HL-60 (cell line): ENCODE data around the gene OR52E2.

ENCODE experiments used
- DNase-seq, 2 experiments: peaks; one replicate each; pipeline ENCODE4 v3.0.0-alpha.2; 2010 to 2020; ENCODE audit warnings: low read depth in 1 of 2, low spot score in 1 of 2
- H3K27ac ChIP-seq: fragments of 250-450 bp; sonication (Bioruptor Pico); replicated peaks from 2 replicates; pipeline ENCODE4 v1.5.1; 2020; ENCODE audit warnings: mild to moderate bottlenecking, moderate library complexity
- H3K27me3 ChIP-seq: fragments of 250-450 bp; sonication (Bioruptor Pico); 2 replicates; pipeline ENCODE4 v1.5.1; 2021; ENCODE audit warnings: mild to moderate bottlenecking, moderate library complexity; ENCODE audit not compliant: insufficient read depth, poor library complexity, severe bottlenecking
- H3K4me3 ChIP-seq: replicated peaks from 2 replicates; pipeline ENCODE4 v1.5.1; 2011; ENCODE audit warnings: mild to moderate bottlenecking, control low read depth, low read length; ENCODE audit not compliant: insufficient read depth
- GABPA ChIP-seq: IDR thresholded peaks from 2 replicates; pipeline ENCODE4 v1.6.1; 2012; ENCODE audit warnings: low read depth
- POLR2AphosphoS5 ChIP-seq: IDR thresholded peaks from 2 replicates; pipeline ENCODE4 v1.6.1; 2012; ENCODE audit warnings: low read depth
- REST ChIP-seq: IDR thresholded peaks from 2 replicates; pipeline ENCODE4 v1.6.1; 2012; ENCODE audit warnings: low read depth; ENCODE audit not compliant: insufficient replicate concordance
- SPI1 ChIP-seq: IDR thresholded peaks from 2 replicates; pipeline ENCODE4 v1.6.1; 2012; ENCODE audit warnings: low read depth, mild to moderate bottlenecking, borderline replicate concordance
- TF ChIP-seq, protein P1 (sequence below): IDR thresholded peaks from one replicate; pipeline ENCODE4 v1.5.1; 2011; ENCODE audit warnings: low read length, control low read depth, inconsistent platforms; ENCODE audit not compliant: insufficient read depth

Gene OR52E2

GRCh38 chr11:5046754-5047330 is 12.6 kb downstream of the OR52E2 start:
- Histone ChIP-seq H3K27ac (no peak overlapping the region), H3K27me3 (no peaks in the 10 kb centered on the region), H3K4me3 (no peak overlapping the region)
- TF ChIP-seq, protein P1, sequence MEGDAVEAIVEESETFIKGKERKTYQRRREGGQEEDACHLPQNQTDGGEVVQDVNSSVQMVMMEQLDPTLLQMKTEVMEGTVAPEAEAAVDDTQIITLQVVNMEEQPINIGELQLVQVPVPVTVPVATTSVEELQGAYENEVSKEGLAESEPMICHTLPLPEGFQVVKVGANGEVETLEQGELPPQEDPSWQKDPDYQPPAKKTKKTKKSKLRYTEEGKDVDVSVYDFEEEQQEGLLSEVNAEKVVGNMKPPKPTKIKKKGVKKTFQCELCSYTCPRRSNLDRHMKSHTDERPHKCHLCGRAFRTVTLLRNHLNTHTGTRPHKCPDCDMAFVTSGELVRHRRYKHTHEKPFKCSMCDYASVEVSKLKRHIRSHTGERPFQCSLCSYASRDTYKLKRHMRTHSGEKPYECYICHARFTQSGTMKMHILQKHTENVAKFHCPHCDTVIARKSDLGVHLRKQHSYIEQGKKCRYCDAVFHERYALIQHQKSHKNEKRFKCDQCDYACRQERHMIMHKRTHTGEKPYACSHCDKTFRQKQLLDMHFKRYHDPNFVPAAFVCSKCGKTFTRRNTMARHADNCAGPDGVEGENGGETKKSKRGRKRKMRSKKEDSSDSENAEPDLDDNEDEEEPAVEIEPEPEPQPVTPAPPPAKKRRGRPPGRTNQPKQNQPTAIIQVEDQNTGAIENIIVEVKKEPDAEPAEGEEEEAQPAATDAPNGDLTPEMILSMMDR: no peak
- no peak for DNase-seq

DNA sequence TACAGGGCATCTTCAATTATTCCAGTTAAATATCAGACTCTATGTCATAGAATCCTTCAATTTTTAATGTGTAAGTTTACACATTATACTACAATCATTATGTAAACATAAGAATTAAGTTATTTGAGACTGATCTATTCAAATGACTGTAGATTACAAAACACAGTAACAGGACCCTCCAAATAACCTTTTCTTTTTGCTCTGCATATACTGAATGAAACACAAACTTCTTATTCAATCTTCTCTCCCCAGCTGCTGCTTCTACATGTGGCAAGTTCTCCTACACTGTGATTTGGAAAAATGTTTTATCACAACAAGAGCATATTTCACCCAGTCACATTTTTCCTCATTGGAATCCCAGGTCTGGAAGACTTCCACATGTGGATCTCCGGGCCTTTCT is 13.2 kb downstream of the OR52E2 start, which contains the start of gene OR52J3:
TSS of gene OR52J3 (plus strand) at position 301 of the 400 bp plus-strand sequence. CDS start at position 301, 0 bp downstream.
- no peak for DNase-seq
- TF ChIP-seq, protein P1: no peak
- TF ChIP-seq POLR2AphosphoS5 (no peak), REST (no peak), SPI1 (no peak), GABPA (no peak)
- Histone ChIP-seq H3K27ac (no peak within 1 kb of the TSS), H3K27me3 (no peaks in the 10 kb centered on the region), H3K4me3 (no peak within 1 kb of the TSS)

- TF ChIP-seq REST (no peak), GABPA (no peak), SPI1 (no peak), POLR2AphosphoS5 (no peak)
- TF ChIP-seq, protein P1: no peak
- Histone ChIP-seq H3K27me3 (no peaks in the 10 kb centered on the region), H3K27ac (no peak overlapping the region), H3K4me3 (no peak overlapping the region)
- no peak for DNase-seq
These were observed 16.0 kb downstream of the OR52E2 start for GRCh38 chr11:5043380-5043779.

- TF ChIP-seq, protein P1: no peak
- TF ChIP-seq POLR2AphosphoS5 (no peak), REST (no peak), GABPA (no peak), SPI1 (no peak)
- Histone ChIP-seq H3K4me3 (no peak overlapping the region), H3K27me3 (no peaks in the 10 kb centered on the region), H3K27ac (no peak overlapping the region)
- DNase-seq: no peak
These were observed 17.3 kb downstream of the OR52E2 start for GRCh38 chr11:5042091-5042490.
